ENCODE data around the gene IL9.

The IL9 gene

GRCh38 chr5:135875567-135875966 lies 20.1 kb downstream of the IL9 start:
- TF ChIP-seq EZH2 (optimal IDR thresholded peaks at IDR 0.05; ENCODE audit: low read depth, low read length) (no peak), EZH2phosphoT487 (IDR thresholded peaks at IDR 0.05; ENCODE audit: low read length) (no peak)
- TF ChIP-seq, protein P1, sequence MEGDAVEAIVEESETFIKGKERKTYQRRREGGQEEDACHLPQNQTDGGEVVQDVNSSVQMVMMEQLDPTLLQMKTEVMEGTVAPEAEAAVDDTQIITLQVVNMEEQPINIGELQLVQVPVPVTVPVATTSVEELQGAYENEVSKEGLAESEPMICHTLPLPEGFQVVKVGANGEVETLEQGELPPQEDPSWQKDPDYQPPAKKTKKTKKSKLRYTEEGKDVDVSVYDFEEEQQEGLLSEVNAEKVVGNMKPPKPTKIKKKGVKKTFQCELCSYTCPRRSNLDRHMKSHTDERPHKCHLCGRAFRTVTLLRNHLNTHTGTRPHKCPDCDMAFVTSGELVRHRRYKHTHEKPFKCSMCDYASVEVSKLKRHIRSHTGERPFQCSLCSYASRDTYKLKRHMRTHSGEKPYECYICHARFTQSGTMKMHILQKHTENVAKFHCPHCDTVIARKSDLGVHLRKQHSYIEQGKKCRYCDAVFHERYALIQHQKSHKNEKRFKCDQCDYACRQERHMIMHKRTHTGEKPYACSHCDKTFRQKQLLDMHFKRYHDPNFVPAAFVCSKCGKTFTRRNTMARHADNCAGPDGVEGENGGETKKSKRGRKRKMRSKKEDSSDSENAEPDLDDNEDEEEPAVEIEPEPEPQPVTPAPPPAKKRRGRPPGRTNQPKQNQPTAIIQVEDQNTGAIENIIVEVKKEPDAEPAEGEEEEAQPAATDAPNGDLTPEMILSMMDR (IDR thresholded peaks at IDR 0.05; ENCODE audit: low read length) = no peak
- Histone ChIP-seq H3K79me2 (ENCODE audit: low read length) (no peaks in the 10 kb centered on the region), H4K20me1 (ENCODE audit: insufficient read depth, low read length) (no peaks in the 10 kb centered on the region), H3K4me1 (ENCODE audit: low read length) (no peaks in the 10 kb centered on the region), H2AFZ (ENCODE audit: low read length) (no peak overlapping the region), H3K9me2 (replicated peaks; ENCODE audit: insufficient read depth, low read length) (no peaks in the 10 kb centered on the region), H3K36me3 (replicated peaks; ENCODE audit: insufficient read depth, low read length) (no peaks in the 10 kb centered on the region), H3K27me3 (replicated peaks; ENCODE audit: insufficient read depth, low read length) (no peaks in the 10 kb centered on the region), H3K9ac (ENCODE audit: low read length) (no peak overlapping the region), H3F3A (ENCODE audit: insufficient read depth, low read length) (no peaks in the 10 kb centered on the region), H3K9me3 (replicated peaks; ENCODE audit: insufficient read depth, low read length) (no peaks in the 10 kb centered on the region), H3K27ac (ENCODE audit: low read length) (no peak overlapping the region), H3K4me3 (ENCODE audit: low read length) (no peak overlapping the region), H3K4me2 (ENCODE audit: low read depth, low read length) (no peak overlapping the region)
- no peak for DNase-seq

DNA sequence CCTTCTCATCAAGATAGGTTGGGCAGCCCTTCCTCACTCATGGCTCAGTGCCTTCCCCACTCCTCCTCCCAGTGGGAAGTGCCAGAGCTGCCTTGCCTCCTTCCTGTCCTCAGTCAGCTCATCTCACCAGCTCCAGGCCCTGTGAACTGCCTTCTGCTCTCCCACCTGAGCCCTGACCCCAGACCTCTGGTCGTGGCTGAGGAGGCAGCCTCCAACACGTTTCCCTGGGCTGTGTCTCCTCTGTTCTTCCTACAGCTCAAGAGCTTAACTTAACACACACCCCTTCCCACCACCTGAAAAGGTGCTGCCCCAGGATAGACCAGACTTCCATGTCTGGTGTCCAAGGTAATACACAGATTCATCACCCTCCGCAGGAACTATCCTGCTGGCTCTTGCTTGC lies 21.2 kb downstream of the IL9 start:
- no peaks in the 10 kb centered on the region for H3K9me3 ChIP-seq (replicated peaks; ENCODE audit: insufficient read depth, low read length)
- H3K27ac ChIP-seq (ENCODE audit: low read length) = no peak overlapping the region
- DNase-seq = no peak
- TF ChIP-seq EZH2phosphoT487 (IDR thresholded peaks at IDR 0.05; ENCODE audit: low read length) = no peak
- no peak for TF ChIP-seq EZH2 (optimal IDR thresholded peaks at IDR 0.05; ENCODE audit: low read depth, low read length)
- TF ChIP-seq, protein P1 (IDR thresholded peaks at IDR 0.05; ENCODE audit: low read length) = no peak
- H3K79me2 ChIP-seq (ENCODE audit: low read length) = no peaks in the 10 kb centered on the region
- H3K36me3 ChIP-seq (replicated peaks; ENCODE audit: insufficient read depth, low read length) = no peaks in the 10 kb centered on the region
- H3K9ac ChIP-seq (ENCODE audit: low read length) = no peak overlapping the region
- no peaks in the 10 kb centered on the region for H3K4me1 ChIP-seq (ENCODE audit: low read length)
- no peaks in the 10 kb centered on the region for H4K20me1 ChIP-seq (ENCODE audit: insufficient read depth, low read length)
- H3K9me2 ChIP-seq (replicated peaks; ENCODE audit: insufficient read depth, low read length) = no peaks in the 10 kb centered on the region
- H2AFZ ChIP-seq (ENCODE audit: low read length) = no peak overlapping the region
- no peaks in the 10 kb centered on the region for H3F3A ChIP-seq (ENCODE audit: insufficient read depth, low read length)
- H3K27me3 ChIP-seq (replicated peaks; ENCODE audit: insufficient read depth, low read length) = no peaks in the 10 kb centered on the region
- no peak overlapping the region for H3K4me3 ChIP-seq (ENCODE audit: low read length)
- no peak overlapping the region for H3K4me2 ChIP-seq (ENCODE audit: low read depth, low read length)

DNA sequence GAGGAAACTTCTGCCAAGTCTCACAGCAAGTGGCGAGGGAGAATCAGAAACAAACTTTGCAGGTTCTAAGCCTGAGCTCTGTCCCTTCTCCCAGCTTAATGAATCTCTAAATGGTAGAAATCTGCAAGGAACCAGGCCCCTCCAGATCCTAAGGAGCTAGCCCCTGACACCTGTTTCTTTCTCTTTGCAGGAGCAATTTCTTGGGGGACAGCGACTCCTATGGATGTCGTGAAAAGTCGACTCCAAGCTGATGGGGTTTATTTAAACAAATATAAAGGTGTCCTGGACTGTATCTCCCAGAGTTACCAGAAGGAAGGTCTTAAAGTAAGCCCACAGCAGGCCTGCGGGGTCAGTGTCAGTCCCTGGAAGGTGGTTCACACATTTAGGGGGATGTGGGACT lies 21.8 kb downstream of the IL9 start:
- Histone ChIP-seq H3K4me2 (ENCODE audit: low read depth, low read length) (no peak overlapping the region), H3F3A (ENCODE audit: insufficient read depth, low read length) (no peaks in the 10 kb centered on the region), H3K79me2 (ENCODE audit: low read length) (no peaks in the 10 kb centered on the region), H3K9ac (ENCODE audit: low read length) (no peak overlapping the region), H3K27me3 (replicated peaks; ENCODE audit: insufficient read depth, low read length) (no peaks in the 10 kb centered on the region), H3K9me3 (replicated peaks; ENCODE audit: insufficient read depth, low read length) (no peaks in the 10 kb centered on the region), H2AFZ (ENCODE audit: low read length) (no peak overlapping the region), H4K20me1 (ENCODE audit: insufficient read depth, low read length) (no peaks in the 10 kb centered on the region), H3K36me3 (replicated peaks; ENCODE audit: insufficient read depth, low read length) (no peaks in the 10 kb centered on the region), H3K4me3 (ENCODE audit: low read length) (no peak overlapping the region), H3K27ac (ENCODE audit: low read length) (no peak overlapping the region), H3K9me2 (replicated peaks; ENCODE audit: insufficient read depth, low read length) (no peaks in the 10 kb centered on the region), H3K4me1 (ENCODE audit: low read length) (no peaks in the 10 kb centered on the region)
- DNase-seq = no peak
- TF ChIP-seq EZH2 (optimal IDR thresholded peaks at IDR 0.05; ENCODE audit: low read depth, low read length) (no peak), EZH2phosphoT487 (IDR thresholded peaks at IDR 0.05; ENCODE audit: low read length) (no peak)
- TF ChIP-seq, protein P1 (IDR thresholded peaks at IDR 0.05; ENCODE audit: low read length) = no peak

All from MM.1S (cell line).